ENCODE measurements around the gene MYRF. TPM values are rescaled to one million over a fixed set of nuclear protein-coding genes. Genes with fewer than 3 reads are reported as not detected.

The MYRF gene
- polyA plus RNA-seq, 1 donor from 2014 or later: not detected

- Mint-ChIP-seq H3K27ac (no peak overlapping the region), H3K36me3 (peaks cover 2% of the 10 kb centered on the region), H3K27me3 (peaks cover 7% of the 10 kb centered on the region), H3K9me3 (no peaks in the 10 kb centered on the region), H3K4me1 (peaks cover 16 to 19% (median 19%) of the 10 kb centered on the region in 3 donors), H3K4me3 (peak overlapping the region in 3 of 4 donors; percentile 8 to 53 (median 41))
These were observed 78.0 kb downstream of the MYRF start for GRCh38 chr11:61830237-61831105.

- no peaks in the 10 kb centered on the region for H3K9me3 Mint-ChIP-seq
- H3K36me3 Mint-ChIP-seq: peaks cover 4% of the 10 kb centered on the region
- peaks cover 17 to 23% (median 19%) of the 10 kb centered on the region in 3 donors for H3K4me1 Mint-ChIP-seq
- no peak overlapping the region for H3K4me3 Mint-ChIP-seq
- no peak overlapping the region for H3K27ac Mint-ChIP-seq
- H3K27me3 Mint-ChIP-seq: peaks cover 7% of the 10 kb centered on the region
These were observed 79.8 kb downstream of the MYRF start for GRCh38 chr11:61832207-61832606.

- H3K36me3 Mint-ChIP-seq: peaks cover 4% of the 10 kb centered on the region
- peaks cover 7% of the 10 kb centered on the region for H3K27me3 Mint-ChIP-seq
- no peak overlapping the region for H3K27ac Mint-ChIP-seq
- peaks cover 16 to 23% (median 18%) of the 10 kb centered on the region in 3 donors for H3K4me1 Mint-ChIP-seq
- H3K4me3 Mint-ChIP-seq: no peak overlapping the region
- no peaks in the 10 kb centered on the region for H3K9me3 Mint-ChIP-seq
These were observed 80.3 kb downstream of the MYRF start for GRCh38 chr11:61832754-61833153.

- Mint-ChIP-seq H3K36me3 (peaks cover 4% of the 10 kb centered on the region), H3K9me3 (no peaks in the 10 kb centered on the region), H3K27me3 (peaks cover 7% of the 10 kb centered on the region), H3K4me1 (peaks cover 16 to 23% (median 17%) of the 10 kb centered on the region in 3 donors), H3K27ac (peak overlapping the region in 1 of 3 donors; percentile 88), H3K4me3 (no peak overlapping the region)
These were observed 81.0 kb downstream of the MYRF start for GRCh38 chr11:61833471-61833870.

GRCh38 chr11:61833926-61834277 is 81.5 kb downstream of the MYRF start:
- H3K4me1 Mint-ChIP-seq: peaks cover 15 to 23% (median 17%) of the 10 kb centered on the region in 3 donors
- H3K36me3 Mint-ChIP-seq: peaks cover 4% of the 10 kb centered on the region
- H3K27ac Mint-ChIP-seq: peak overlapping the region in 1 of 3 donors; percentile 88
- peak overlapping the region in 1 of 4 donors; percentile 64 for H3K4me3 Mint-ChIP-seq
- H3K27me3 Mint-ChIP-seq: peaks cover 7% of the 10 kb centered on the region
- no peaks in the 10 kb centered on the region for H3K9me3 Mint-ChIP-seq

- Mint-ChIP-seq H3K36me3 (peaks cover 2% of the 10 kb centered on the region), H3K4me3 (no peak overlapping the region), H3K27ac (peak overlapping the region in 1 of 3 donors; percentile 88), H3K9me3 (no peaks in the 10 kb centered on the region), H3K4me1 (peaks cover 15 to 23% (median 17%) of the 10 kb centered on the region in 3 donors), H3K27me3 (peaks cover 3% of the 10 kb centered on the region)
These were observed 82.0 kb downstream of the MYRF start for GRCh38 chr11:61834278-61835048.

- no peak overlapping the region for H3K4me3 Mint-ChIP-seq
- no peak overlapping the region for H3K27ac Mint-ChIP-seq
- H3K4me1 Mint-ChIP-seq: peaks cover 15 to 17% (median 16%) of the 10 kb centered on the region in 3 donors
- peaks cover 2% of the 10 kb centered on the region for H3K27me3 Mint-ChIP-seq
- H3K9me3 Mint-ChIP-seq: peaks cover 0 to 1% (median 0%) of the 10 kb centered on the region in 3 donors
- H3K36me3 Mint-ChIP-seq: peaks cover 2% of the 10 kb centered on the region
These were observed 83.8 kb downstream of the MYRF start for GRCh38 chr11:61836193-61836592.

GRCh38 chr11:61837411-61838005 is 85.1 kb downstream of the MYRF start:
- Mint-ChIP-seq H3K4me3 (no peak overlapping the region), H3K27me3 (peaks cover 2% of the 10 kb centered on the region), H3K27ac (no peak overlapping the region)

More at GRCh38 chr11:61837411-61838005, 85.1 kb downstream of the MYRF start:
- peaks cover 0 to 1% (median 0%) of the 10 kb centered on the region in 3 donors for H3K9me3 Mint-ChIP-seq
- H3K4me1 Mint-ChIP-seq: peaks cover 15 to 17% (median 16%) of the 10 kb centered on the region in 3 donors
- peaks cover 2% of the 10 kb centered on the region for H3K36me3 Mint-ChIP-seq

Other genes starting within 250 kb of the MYRF start
- not detected for gene LRRC10B, start 243.9 kb upstream of the MYRF start, polyA plus RNA-seq
- not detected for gene SYT7, start 171.6 kb upstream of the MYRF start, polyA plus RNA-seq
- not detected for gene DAGLA, start 72.2 kb upstream of the MYRF start, polyA plus RNA-seq
- gene TMEM258, start 40.0 kb downstream of the MYRF start, polyA plus RNA-seq: 210 TPM
- gene FEN1, start 40.3 kb downstream of the MYRF start, polyA plus RNA-seq: 12.6 TPM
- gene FADS1, start 64.4 kb downstream of the MYRF start, polyA plus RNA-seq: 1.6 TPM
- 0.63 TPM for gene FADS2, start 75.7 kb downstream of the MYRF start, polyA plus RNA-seq
- gene FADS3, start 138.9 kb downstream of the MYRF start, polyA plus RNA-seq: 21.8 TPM
- not detected for gene RAB3IL1, start 164.9 kb downstream of the MYRF start, polyA plus RNA-seq
- 1.2 TPM for gene BEST1, start 197.7 kb downstream of the MYRF start, polyA plus RNA-seq
- gene FTH1, start 215.0 kb downstream of the MYRF start, polyA plus RNA-seq: 4,223 TPM

All from IgD-negative memory B cell (primary cell).